ENCODE measurements around the gene MSRB3.

DNA sequence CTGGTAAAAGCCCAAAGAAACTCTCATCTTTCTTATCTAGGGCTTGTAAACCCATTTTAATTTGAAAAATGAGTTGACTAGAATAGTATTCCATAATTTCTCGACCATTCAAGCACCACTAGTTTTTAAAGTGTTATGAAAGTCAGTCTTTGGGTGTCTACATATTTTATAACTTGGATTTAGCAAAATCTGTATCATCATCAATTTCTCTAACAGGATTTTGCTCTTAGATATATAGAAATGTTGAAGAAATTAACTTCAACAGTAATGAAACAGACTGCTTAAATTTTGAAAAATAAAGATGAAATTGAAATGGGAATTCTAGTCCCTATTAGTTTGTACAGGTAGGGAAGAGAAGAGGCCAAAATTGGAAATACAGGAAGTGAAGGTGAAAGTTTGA lies 32.8 kb downstream of the MSRB3 start:
- TF ChIP-seq POLR2A (IDR thresholded peaks at IDR 0.05; ENCODE audit: low read depth, low read length), result no peak
- TF ChIP-seq, protein P1, sequence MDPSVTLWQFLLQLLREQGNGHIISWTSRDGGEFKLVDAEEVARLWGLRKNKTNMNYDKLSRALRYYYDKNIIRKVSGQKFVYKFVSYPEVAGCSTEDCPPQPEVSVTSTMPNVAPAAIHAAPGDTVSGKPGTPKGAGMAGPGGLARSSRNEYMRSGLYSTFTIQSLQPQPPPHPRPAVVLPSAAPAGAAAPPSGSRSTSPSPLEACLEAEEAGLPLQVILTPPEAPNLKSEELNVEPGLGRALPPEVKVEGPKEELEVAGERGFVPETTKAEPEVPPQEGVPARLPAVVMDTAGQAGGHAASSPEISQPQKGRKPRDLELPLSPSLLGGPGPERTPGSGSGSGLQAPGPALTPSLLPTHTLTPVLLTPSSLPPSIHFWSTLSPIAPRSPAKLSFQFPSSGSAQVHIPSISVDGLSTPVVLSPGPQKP (IDR thresholded peaks at IDR 0.05; ENCODE audit: borderline replicate concordance, low read depth, low read length), result no peak
- no peak for TF ChIP-seq CTCF (conservative IDR thresholded peaks at IDR 0.05; ENCODE audit: low read depth, low read length)
- no peak for TF ChIP-seq MXI1 (IDR thresholded peaks at IDR 0.05; ENCODE audit: borderline replicate concordance, low read depth, low read length)
- no peak for TF ChIP-seq CEBPB (IDR thresholded peaks at IDR 0.05; ENCODE audit: low read depth, low read length)
- no peak for TF ChIP-seq RCOR1 (IDR thresholded peaks at IDR 0.05; ENCODE audit: insufficient replicate concordance, low read length)

All from IMR-90 (cell line).